NCI-H1105 (cell line): ENCODE measurements around the gene CD86.

Experiments used
- DNase-seq: peaks from one replicate; lab custom pipeline; 2025; lab: John Stamatoyannopoulos, UW

CD86 gene

DNA sequence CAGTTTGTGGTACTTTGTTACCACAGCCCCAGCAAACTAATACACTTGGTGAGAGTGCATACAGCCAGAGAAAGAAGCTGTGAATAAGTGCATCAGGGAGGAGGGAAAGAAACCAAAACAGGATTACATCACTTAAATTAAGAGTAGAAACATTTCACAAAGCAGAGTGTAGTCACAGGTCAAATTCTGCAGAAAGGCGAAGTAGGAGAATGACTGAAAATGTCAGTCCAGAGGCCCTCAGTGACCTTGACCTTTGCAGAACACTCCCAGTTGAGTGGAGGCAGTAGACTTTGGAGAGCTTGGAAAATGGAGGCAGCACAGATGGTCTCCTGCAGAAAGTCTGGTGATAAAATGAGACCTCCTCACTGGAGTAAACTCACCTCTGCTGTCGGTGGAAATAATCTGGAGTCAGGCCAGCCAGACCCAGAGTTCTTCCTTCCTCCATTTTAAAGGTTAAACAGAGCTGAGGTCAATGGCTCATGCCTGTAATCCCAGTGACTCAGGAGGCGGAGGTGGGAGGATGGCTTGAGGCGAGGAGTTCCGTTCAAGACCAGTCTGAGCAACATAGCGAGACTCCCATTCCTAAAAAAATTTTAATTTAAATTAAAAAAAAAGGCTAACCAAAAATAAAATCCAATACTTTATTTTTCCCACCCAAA, 5.0 kb downstream of the CD86 start:
- no peak for DNase-seq

DNA sequence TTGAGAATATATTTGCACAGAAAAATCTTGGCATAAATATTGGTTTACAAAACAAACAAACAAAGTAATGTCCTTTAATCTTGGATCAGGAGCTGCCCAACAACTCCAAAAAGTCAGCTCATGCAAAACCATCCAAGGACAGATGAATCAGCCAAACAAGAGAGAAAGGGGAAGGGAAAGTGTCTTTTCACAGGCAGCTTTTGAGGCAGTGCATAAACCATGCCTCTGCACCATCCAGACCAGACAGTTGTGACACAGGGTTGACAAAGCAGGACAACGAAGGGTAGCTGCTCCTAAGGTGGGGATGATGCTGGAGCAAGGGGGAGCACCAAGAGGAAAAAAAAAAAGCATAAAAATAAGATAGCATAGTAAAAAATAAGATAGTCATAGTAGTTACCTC, 8.7 kb downstream of the CD86 start:
- no peak for DNase-seq

GRCh38 chr3:122064326-122064725, 9.2 kb downstream of the CD86 start:
- DNase-seq, result no peak

DNA sequence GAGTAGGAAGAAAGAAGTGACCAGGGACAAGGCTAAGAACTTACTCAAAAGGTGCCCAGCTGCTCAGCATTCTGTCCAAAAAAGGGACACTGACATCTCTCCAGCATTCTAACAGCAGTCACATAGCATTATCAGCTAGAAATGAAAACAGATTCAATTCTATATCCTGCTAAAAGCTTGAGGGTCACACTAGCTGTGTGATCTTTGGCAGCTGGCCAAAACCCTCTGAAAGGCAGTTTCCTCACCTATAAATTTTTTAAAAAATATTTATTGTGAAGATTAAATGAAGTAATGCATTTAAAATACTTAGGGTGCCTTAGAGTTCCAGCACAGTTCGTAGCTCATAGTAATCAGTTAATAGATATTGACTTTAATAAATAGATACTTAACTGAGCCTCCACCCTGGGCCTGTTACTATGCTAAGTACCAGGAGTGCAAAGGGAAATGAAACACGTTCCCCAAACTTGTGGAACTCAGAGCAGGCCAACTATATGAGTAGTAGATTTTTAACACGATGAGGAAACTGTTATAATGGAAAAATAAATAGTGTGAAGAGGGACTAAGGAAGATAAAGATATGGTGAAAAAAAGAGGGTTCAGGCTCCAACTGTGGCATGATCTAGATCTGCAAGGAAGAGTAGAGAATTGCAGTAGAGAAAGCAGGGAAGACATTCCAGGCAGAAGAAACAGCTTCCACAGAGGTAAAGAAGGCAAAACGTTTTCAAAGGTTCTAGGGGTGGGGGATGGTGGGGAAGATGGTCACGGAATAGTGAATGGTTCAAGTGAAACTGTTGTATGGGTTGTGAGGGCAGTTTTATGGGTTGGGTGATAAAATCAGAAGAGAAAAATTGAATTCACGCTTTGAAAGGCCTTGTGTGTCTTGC, 11.4 kb downstream of the CD86 start:
- DNase-seq, result no peak

- no peak for DNase-seq
Measured at GRCh38 chr3:122067214-122067550, 12.0 kb downstream of the CD86 start.

DNA sequence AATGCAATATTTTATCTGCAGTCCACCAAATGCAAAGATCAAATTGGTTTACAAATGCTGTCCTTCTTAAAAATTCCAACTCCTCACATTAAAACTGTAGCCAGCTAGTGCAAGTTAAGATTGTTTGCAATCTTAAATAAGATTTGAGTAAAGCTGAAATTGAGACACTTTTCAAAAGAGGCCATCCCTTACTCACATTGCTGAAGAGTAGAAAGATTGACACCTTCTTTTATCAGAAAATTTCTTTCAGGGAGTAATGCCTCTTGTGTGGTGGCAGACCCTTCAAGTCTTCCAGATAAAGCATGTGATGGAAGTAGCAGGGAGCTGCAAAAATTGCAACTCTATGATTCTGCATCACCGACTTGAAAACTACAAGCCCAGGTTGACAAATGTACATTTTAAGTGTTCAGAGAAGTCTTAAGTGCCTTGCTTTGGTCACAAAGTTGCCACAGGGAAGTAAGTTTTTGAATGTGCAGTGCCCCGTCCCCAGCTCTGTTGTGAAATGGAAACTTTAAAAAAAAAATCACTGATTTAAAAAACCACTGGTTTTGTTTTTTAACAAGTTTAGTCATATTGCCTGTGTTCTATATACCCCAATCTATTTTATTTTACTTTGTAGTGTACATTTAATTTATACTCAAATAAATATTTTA, 12.6 kb downstream of the CD86 start:
- DNase-seq, result no peak

- DNase-seq, result no peak
Measured at GRCh38 chr3:122074621-122075265, 19.6 kb downstream of the CD86 start.

GRCh38 chr3:122076491-122077292, 21.5 kb downstream of the CD86 start:
- no peak for DNase-seq

DNA sequence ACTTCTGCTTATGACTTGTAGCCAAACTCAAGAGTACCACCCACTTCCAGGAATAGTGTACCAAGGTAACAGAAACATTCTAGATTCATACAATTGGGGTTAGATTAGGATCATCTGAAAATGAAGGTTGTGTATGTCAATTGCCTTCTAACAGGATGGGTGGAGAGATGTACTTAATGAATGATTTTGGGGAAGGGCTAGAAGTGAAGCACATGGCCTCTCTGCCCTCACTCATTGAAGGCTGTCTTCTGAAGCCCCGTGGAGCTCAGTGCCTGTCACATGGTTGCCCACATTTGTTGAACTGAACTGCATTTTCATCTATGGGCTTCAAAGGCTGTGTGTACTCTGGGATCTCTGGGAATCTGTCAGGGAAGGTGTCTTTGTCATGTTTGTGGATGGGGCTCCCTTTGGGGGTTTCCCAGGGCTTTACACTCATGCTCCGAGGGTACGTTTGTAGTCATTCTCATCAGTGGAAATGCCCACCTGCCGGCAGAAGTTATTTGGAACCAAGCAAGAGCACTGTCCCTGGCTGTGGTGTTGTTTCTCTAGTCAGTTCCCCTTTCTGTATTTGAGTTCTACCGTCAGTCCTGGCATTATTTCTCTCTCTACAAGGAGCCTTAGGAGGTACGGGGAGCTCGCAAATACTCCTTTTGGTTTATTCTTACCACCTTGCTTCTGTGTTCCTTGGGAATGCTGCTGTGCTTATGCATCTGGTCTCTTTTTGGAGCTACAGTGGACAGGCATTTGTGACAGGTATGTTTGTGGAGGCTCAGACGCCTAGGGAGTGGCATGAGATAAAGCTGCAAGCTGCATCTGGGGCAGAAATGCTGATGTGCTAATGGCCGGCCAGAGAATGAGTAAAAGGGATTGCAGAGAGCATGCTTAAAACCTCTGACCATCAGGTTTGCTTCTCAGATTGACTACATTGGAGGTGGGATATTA, 22.4 kb downstream of the CD86 start:
- no peak for DNase-seq

DNA sequence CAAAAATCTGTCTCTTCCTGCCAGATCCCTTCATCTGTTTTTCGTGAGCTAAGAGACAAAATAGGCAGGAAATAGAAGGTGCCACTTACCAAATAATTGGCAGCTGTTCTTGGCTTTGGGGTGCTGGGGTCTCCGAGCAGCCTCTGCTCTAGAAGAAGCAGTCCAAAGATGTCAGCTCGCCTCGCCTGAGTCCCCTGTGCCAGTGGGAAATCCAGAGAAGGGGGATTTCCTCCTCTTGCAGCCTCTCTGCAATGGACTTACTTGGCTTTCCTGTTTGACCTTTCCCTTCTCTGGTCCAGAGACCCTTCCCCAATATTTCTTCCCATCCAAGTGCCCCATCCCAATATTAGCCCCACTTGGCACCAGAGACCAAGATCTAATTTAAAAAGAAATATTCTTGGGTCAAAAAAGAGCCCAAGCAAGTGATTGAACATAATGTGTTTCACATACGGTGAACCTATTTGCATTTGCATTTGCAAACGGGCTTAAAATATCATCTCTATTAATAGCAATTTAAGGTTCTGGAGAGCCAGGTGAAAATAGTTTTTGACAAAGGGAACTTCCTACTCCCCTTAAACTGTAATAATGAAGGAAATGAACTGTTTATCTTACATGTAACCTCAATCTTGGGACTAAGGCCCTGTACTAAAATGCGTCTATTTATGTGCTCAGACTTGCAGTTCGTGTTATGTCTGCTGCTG, 23.2 kb downstream of the CD86 start:
- DNase-seq, result no peak

DNA sequence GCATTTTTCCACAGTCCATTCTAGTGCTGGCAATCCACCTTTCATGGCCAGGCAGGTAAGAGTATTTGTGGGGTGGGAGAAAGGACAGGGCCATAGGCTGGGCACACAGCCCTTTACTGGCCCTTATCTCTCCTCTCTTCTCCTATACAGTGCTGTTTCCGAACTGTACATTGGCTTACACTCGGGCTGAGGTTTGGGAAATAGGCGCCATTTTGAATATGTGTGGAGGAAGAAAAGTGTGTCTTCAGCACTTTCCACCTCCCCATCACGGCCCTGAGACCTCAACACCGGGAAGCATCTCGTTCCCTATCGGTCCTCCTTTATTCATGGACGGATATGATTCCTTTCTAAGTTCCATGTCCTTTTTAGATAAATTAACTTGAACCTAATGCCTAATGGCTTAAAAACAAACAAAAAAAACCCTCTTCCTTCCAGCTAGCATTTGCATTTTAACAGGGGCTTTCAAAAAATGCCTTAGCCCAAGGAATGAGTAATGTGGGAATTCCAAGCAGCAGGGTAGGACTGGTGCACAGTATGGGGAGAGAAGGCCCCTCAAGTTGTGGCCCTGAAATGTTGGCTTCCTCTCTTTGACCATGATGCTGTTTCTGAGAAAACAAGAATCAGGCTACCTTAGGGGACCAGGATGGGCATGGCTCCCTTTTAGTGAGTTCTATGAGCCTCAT, 24.5 kb downstream of the CD86 start:
- DNase-seq, result no peak

DNA sequence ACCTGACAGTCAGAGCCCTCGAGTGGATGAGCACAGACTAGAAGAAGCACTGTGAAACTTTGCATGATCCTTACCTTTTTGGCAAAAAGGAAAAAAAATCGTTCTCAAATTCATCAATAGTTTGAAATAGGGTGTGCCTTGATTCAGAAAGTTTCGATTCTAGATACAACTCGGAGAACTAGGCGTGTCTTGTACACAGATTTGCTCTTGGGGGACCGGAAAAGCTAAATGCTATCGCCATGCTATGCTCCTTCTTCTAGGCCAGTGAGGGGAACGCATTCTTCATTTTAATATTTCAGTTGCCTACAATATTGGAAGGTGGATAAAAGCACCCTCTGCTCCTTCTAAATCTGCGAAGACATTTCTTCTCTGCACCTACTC, 25.0 kb downstream of the CD86 start:
- DNase-seq, result no peak

DNA sequence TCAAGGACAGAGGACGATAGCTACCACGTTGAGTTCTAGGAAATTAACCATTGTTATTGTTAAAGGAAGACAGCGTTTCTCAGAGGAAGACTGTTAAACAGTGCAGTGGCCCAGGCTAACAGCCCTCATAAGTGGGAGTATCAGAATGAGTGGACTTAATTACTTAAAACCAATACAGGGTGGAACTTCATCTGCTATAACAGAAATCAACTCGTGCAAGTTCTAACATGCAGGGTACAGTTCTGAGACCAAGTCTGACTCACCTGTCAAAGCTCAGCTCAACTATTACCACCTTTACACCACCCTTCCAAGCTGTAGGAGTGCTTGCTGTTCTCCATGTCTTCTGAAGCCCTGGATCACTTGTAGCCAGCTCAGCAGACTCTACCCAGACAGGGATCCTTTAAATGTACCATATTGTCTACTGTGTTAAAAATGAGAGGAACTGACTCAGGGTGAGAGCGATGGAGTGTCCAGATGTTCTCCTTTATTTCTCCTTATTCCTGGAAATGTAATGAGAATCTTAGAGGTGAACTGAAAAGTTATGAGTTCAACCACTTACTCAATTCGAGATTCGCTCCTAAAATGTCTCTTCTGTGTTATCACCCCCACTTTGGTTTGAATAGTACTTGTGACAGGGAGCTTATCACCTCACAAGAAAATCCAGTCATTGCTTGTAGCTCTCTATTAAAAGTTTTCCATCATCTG, 26.5 kb downstream of the CD86 start:
- no peak for DNase-seq

DNA sequence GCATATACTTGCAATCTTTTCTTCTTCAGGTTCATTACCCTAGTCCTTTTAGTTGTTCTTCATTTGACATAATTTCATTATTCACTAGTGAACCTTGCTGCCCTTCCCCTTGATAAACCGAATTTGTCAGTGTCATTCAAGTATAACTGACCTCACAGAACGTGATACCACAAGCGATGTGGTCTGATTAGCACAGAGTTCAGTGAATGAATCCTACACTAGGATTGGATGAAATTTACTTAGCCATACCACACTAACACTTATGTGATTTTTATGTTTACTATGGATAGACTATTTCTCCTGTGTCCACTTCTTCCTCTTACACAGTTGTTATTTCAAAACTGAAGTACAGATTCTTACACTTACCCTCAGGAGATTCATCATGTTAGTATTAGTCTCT, 27.2 kb downstream of the CD86 start:
- no peak for DNase-seq

DNA sequence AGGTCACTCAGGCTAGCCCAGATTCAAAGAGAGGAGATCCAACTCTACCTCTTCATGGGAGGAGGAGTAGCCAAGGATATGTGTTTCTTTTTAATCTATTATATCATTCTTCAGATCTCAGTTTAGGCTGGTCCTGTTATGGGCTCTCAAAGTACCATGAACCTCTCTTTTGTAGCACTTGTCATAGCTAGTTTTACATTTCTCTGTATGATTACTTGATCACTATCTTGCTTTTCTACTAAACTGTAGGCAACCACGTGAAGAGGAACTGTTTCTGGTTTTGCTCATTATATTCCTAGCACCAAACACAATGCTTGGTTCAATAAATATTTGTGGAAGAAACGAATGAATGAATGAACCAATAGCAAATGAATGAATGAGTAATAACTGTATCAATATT, 29.6 kb downstream of the CD86 start:
- DNase-seq, result no peak

- no peak for DNase-seq
Measured at GRCh38 chr3:122085673-122086072, 30.5 kb downstream of the CD86 start.

GRCh38 chr3:122088531-122088930, 33.4 kb downstream of the CD86 start:
- DNase-seq, result no peak

GRCh38 chr3:122091602-122092295, 36.6 kb downstream of the CD86 start:
- no peak for DNase-seq
